Measurements from ENCODE around the gene EXOC3L1.

EXOC3L1 gene

DNA sequence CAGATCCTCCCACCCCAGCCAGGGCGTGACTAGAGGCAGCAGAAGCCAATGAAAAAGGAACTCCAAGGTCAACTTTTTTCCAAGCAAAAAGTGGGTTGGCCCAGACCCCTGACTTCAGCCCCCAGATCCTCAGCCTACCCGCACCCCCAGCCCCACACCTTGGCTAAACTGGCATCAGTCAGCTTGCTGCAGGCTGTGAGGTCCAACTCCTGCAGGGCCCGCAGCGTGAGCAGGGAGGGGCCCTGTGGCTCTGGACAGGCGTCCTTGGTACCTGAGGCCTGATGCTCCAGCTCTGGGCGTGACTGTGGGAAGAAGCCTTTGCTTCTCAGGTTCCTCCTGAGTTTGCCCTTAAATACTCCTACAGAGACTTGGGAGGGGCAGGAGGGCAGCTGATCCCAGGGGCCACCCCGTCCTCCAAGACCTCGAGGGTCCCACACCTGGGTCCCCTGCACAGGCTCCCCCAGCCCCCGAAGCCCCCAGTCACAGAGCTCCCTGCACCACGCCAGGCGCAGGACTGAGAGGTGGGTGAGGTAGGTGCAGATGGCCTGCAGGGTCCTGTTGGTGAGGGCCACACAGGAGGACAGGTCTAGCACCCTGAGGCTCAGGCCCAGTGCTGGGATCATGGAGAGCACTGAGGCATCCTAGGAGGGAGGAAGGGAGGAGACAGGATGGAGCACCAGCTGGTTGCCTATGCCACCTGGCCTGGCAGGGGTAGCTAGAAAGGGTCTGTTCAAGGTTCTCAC lies 18.4 kb upstream of the EXOC3L1 start:
- H3K4me3 ChIP-seq (replicated peaks; ENCODE audit: low read depth, low read length) = no peak overlapping the region
- TF ChIP-seq, protein P1, sequence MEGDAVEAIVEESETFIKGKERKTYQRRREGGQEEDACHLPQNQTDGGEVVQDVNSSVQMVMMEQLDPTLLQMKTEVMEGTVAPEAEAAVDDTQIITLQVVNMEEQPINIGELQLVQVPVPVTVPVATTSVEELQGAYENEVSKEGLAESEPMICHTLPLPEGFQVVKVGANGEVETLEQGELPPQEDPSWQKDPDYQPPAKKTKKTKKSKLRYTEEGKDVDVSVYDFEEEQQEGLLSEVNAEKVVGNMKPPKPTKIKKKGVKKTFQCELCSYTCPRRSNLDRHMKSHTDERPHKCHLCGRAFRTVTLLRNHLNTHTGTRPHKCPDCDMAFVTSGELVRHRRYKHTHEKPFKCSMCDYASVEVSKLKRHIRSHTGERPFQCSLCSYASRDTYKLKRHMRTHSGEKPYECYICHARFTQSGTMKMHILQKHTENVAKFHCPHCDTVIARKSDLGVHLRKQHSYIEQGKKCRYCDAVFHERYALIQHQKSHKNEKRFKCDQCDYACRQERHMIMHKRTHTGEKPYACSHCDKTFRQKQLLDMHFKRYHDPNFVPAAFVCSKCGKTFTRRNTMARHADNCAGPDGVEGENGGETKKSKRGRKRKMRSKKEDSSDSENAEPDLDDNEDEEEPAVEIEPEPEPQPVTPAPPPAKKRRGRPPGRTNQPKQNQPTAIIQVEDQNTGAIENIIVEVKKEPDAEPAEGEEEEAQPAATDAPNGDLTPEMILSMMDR (IDR thresholded peaks at IDR 0.05; ENCODE audit: low read length, missing control alignments) = no peak
- no peak for DNase-seq (ENCODE audit: low read depth)

DNA sequence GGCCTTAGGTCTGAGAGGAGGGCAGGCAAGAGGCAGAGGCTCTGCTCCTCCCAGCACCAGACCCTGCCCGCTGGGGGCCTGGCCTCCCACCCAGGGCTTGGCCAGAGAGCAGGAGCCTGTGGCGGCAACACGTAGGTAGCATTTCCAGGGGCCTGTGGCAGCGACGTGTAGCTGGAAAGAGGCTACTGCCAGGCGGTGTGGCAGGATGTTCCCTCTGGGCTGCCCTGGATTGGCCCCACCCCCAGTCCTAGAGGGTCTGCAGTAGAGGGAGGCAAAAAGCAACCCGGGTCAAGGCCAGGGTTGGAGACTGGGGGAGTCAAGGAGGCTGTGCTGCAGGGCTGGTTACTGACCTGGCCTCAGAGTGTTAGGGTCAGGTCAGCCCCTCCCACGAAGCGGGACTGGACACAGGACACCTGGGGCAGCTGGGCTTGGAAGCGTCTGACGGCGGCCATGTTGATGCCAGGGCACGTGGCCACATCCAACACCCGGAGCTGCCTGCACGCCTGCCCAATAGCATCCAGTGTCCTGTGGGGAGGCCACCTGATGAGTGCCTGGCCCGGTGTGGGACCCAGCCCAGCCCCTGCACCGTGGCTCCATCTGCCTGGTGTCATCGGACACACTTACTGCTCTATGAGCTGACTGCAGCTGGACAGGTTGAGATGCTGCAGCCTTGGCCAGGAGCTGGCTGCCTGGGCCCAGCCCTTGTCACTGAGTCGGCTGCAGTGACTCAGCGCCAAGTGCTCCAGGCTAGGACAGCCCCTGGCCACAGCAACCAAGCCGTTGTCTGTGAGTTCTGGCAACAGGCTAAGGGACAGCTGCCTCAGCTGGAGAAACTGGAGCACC lies 17.5 kb upstream of the EXOC3L1 start:
- TF ChIP-seq, protein P1 (IDR thresholded peaks at IDR 0.05; ENCODE audit: low read length, missing control alignments) = no peak
- DNase-seq (ENCODE audit: low read depth) = no peak
- no peak overlapping the region for H3K4me3 ChIP-seq (replicated peaks; ENCODE audit: low read depth, low read length)

- no peak for DNase-seq (ENCODE audit: low read depth)
- TF ChIP-seq, protein P1 (IDR thresholded peaks at IDR 0.05; ENCODE audit: low read length, missing control alignments) = no peak
Observed at GRCh38 chr16:67206838-67207248, 16.9 kb upstream of the EXOC3L1 start.

DNA sequence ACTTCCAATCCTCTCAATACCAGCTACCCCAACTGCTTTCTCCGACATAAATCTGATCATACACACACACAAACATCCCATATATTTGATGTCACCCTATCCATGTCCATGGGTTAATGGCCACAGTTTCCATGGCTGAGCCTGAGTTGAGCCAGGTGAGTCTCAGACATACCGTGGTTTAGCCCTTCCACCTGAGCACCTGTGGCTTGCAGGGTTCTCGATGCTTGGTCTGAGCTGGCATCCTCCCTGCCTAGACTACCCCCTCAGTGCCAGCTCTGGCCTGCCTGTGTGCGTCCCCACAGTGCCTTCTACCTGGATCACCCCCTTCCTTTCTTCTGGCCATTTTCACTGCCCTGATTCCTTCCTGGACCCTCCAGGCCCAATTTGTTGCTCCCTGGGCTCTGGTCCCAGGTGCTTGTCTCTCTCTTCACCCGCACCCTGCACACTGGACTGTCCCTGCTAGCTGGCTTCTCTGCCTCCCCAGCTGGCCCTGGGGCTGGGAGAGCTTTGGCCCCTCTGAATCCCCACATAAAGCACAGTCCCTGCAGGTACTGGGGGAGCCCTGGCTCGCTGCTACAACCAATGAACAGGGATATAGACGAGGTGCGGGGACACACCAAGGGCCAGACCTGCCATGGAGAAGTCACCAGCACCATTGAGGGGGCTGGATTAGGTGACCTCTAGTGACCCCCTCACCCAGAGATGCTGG lies 16.3 kb upstream of the EXOC3L1 start:
- H3K4me3 ChIP-seq (replicated peaks; ENCODE audit: low read depth, low read length) = no peak overlapping the region
- TF ChIP-seq, protein P1 (IDR thresholded peaks at IDR 0.05; ENCODE audit: low read length, missing control alignments) = no peak
- DNase-seq (ENCODE audit: low read depth) = no peak

More at GRCh38 chr16:67206838-67207248, 16.9 kb upstream of the EXOC3L1 start:
- no peak overlapping the region for H3K4me3 ChIP-seq (replicated peaks; ENCODE audit: low read depth, low read length)

DNA sequence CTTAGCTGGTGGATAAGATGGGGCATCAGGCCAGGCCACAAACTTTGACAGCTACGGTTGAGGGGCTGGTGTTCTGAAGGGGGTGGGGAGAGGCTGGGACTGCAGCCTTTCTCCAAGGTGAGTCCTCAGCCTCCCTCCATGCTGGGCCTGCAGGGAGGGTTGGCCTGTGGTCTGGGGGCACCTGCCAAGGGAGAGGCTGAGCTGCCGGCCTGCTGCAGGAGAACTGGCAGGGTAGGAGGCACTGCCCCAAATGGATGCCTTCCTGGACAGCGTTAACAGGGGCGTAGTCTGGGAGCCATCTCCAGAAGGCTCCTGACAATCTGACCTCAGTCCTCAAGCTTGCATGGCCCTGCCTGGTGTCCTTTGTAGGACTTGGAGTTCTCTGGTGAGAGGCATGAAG lies 14.1 kb upstream of the EXOC3L1 start:
- H3K4me3 ChIP-seq (replicated peaks; ENCODE audit: low read depth, low read length) = no peak overlapping the region
- no peak for DNase-seq (ENCODE audit: low read depth)
- TF ChIP-seq, protein P1 (IDR thresholded peaks at IDR 0.05; ENCODE audit: low read length, missing control alignments) = no peak

GRCh38 chr16:67202956-67203493 lies 13.1 kb upstream of the EXOC3L1 start:
- no peak overlapping the region for H3K4me3 ChIP-seq (replicated peaks; ENCODE audit: low read depth, low read length)
- no peak for DNase-seq (ENCODE audit: low read depth)
- TF ChIP-seq, protein P1 (IDR thresholded peaks at IDR 0.05; ENCODE audit: low read length, missing control alignments) = no peak

Data from fibroblast of pulmonary artery (primary cell).